ENCODE results near the gene CCM2L.
"Not testable (repeated sequence)": the region's sequence is repeated elsewhere in the genome, so short reads cannot be mapped to it uniquely, and the experiment has no call there.

CCM2L gene

DNA sequence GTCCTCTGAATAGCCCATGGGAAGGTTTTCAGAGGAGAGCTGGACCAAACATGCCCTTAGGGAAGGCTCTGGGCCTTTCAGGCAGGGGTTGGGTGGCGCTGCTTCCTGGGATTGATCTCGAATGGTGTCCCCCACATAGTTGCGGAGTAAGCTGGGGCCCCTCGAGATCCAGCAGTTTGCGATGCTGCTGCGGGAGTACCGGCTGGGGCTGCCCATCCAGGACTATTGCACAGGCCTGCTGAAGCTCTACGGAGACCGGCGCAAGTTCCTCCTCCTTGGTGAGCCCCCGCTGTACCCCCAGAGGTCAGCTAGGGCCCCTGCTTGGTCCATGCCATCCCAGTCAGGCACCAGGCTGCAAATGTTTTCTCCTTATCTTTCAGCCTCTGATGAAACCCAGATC, 19.3 kb downstream of the CCM2L start:
- Histone ChIP-seq H3K4me1 (ENCODE audit: insufficient read depth, low read length, severe bottlenecking) (no peaks in the 10 kb centered on the region), H2AFZ (ENCODE audit: low read length) (no peak overlapping the region), H3K36me3 (ENCODE audit: insufficient read depth, low read length) (no peaks in the 10 kb centered on the region), H3K27me3 (ENCODE audit: insufficient read depth, low read length) (peaks cover 6% of the 10 kb centered on the region), H3K9me2 (ENCODE audit: low read depth, low read length) (no peaks in the 10 kb centered on the region), H4K20me1 (ENCODE audit: insufficient read depth, low read length) (no peaks in the 10 kb centered on the region), H3K9me3 (ENCODE audit: low read length) (no peaks in the 10 kb centered on the region), H3K27ac (ENCODE audit: low read depth, low read length, poor library complexity, severe bottlenecking) (no peak overlapping the region), H3F3A (ENCODE audit: insufficient read depth, low read length) (no peaks in the 10 kb centered on the region), H3K9ac (ENCODE audit: low read length) (no peak overlapping the region), H3K4me2 (ENCODE audit: low read length) (no peak overlapping the region), H3K4me3 (ENCODE audit: low read depth, low read length, poor library complexity, severe bottlenecking) (no peak overlapping the region), H3K79me2 (ENCODE audit: insufficient read depth, low read length) (no peaks in the 10 kb centered on the region)
- TF ChIP-seq CTCF (IDR thresholded peaks at IDR 0.05; ENCODE audit: low read length) (no peak), EZH2 (IDR thresholded peaks at IDR 0.05; ENCODE audit: borderline replicate concordance, low read length) (no peak)

DNA sequence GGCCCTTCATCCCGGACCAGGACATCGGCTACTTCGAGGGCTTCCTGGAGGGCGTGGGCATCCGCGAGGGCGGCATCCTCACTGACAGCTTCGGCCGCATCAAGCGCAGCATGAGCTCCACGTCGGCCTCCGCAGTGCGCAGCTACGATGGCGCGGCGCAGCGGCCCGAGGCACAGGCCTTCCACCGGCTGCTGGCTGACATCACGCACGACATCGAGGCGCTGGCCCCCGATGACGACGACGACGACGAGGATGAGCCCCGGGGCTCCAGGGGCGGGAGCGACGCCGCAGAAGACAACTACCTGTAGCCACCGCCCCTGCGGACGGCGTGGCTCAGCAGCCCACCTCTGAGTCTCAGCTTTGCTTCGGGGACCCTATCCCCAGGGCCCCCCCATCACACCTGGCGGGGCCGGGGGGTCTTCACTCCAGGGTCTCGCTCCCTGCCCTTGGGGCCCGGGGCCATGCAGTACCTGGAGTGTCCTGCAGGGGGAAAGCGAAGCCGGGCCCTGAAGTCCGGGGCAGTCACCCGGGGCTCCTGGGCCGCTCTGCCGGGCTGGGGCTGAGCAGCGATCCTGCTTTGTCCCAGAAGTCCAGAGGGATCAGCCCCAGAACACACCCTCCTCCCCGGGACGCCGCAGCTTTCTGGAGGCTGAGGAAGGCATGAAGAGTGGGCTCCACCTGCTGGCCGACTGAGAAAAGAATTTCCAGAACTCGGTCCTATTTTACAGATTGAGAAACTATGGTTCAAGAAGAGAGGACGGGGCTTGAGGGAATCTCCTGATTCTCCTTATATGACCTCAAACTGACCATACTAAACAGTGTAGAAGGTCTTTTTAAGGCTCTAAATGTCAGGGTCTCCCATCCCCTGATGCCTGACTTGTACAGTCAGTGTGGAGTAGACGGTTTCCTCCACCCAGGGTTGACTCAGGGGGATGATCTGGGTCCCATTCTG, 21.0 kb downstream of the CCM2L start:
- Histone ChIP-seq H3K4me3 (ENCODE audit: low read depth, low read length, poor library complexity, severe bottlenecking) (no peak overlapping the region), H3K27ac (ENCODE audit: low read depth, low read length, poor library complexity, severe bottlenecking) (no peak overlapping the region)

GRCh38 chr20:32033316-32033715, 23.1 kb downstream of the CCM2L start:
- Histone ChIP-seq H3K9ac (ENCODE audit: low read length) (no peak overlapping the region), H3K4me1 (ENCODE audit: insufficient read depth, low read length, severe bottlenecking) (no peaks in the 10 kb centered on the region), H3K9me2 (ENCODE audit: low read depth, low read length) (no peaks in the 10 kb centered on the region), H3F3A (ENCODE audit: insufficient read depth, low read length) (no peaks in the 10 kb centered on the region), H3K4me3 (ENCODE audit: low read depth, low read length, poor library complexity, severe bottlenecking) (no peak overlapping the region), H3K79me2 (ENCODE audit: insufficient read depth, low read length) (no peaks in the 10 kb centered on the region), H2AFZ (ENCODE audit: low read length) (no peak overlapping the region), H4K20me1 (ENCODE audit: insufficient read depth, low read length) (no peaks in the 10 kb centered on the region), H3K36me3 (ENCODE audit: insufficient read depth, low read length) (no peaks in the 10 kb centered on the region), H3K27ac (ENCODE audit: low read depth, low read length, poor library complexity, severe bottlenecking) (no peak overlapping the region), H3K9me3 (ENCODE audit: low read length) (no peaks in the 10 kb centered on the region), H3K27me3 (ENCODE audit: insufficient read depth, low read length) (peaks cover 6% of the 10 kb centered on the region), H3K4me2 (ENCODE audit: low read length) (no peak overlapping the region)
- no peak for TF ChIP-seq EZH2 (IDR thresholded peaks at IDR 0.05; ENCODE audit: borderline replicate concordance, low read length)

More for the DNA sequence above, 21.0 kb downstream of the CCM2L start:
- Histone ChIP-seq H3K36me3 (ENCODE audit: insufficient read depth, low read length) (no peaks in the 10 kb centered on the region), H3K9me2 (ENCODE audit: low read depth, low read length) (no peaks in the 10 kb centered on the region), H3K9me3 (ENCODE audit: low read length) (no peaks in the 10 kb centered on the region), H3K4me1 (ENCODE audit: insufficient read depth, low read length, severe bottlenecking) (no peaks in the 10 kb centered on the region), H3K79me2 (ENCODE audit: insufficient read depth, low read length) (no peaks in the 10 kb centered on the region), H4K20me1 (ENCODE audit: insufficient read depth, low read length) (no peaks in the 10 kb centered on the region), H2AFZ (ENCODE audit: low read length) (no peak overlapping the region), H3F3A (ENCODE audit: insufficient read depth, low read length) (no peaks in the 10 kb centered on the region), H3K4me2 (ENCODE audit: low read length) (peak overlapping the region; percentile 53; the same call in 1 of the 2 replicates), H3K27me3 (ENCODE audit: insufficient read depth, low read length) (peaks cover 6% of the 10 kb centered on the region), H3K9ac (ENCODE audit: low read length) (no peak overlapping the region)
- peak; percentile 99 for TF ChIP-seq CTCF (IDR thresholded peaks at IDR 0.05; ENCODE audit: low read length)
- no peak for TF ChIP-seq EZH2 (IDR thresholded peaks at IDR 0.05; ENCODE audit: borderline replicate concordance, low read length)

DNA sequence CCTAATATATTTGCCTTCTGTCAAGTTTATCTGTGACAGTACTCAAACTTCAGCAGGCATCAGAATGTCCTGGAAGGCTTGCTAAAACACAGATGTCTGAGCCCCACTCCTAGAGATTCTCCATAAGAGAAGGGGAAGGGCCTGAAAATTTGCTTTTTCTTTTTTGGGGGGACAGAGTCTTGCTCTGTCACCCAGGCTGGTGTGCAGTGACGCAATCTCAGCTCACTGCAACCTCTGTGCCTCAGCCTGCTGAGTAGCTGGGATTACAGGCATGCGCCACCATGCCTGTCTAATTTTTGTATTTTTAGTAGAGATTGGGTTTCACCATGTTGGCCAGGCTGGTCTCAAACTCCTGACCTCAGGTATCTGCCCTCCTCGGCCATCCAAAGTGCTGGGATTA, 23.5 kb downstream of the CCM2L start:
- not testable (repeated sequence) for H2AFZ ChIP-seq (ENCODE audit: low read length); H3K4me2 ChIP-seq (ENCODE audit: low read length); H4K20me1 ChIP-seq (ENCODE audit: insufficient read depth, low read length); H3K9ac ChIP-seq (ENCODE audit: low read length); H3K79me2 ChIP-seq (ENCODE audit: insufficient read depth, low read length); H3K9me2 ChIP-seq (ENCODE audit: low read depth, low read length); H3K4me3 ChIP-seq (ENCODE audit: low read depth, low read length, poor library complexity, severe bottlenecking); H3K9me3 ChIP-seq (ENCODE audit: low read length); H3F3A ChIP-seq (ENCODE audit: insufficient read depth, low read length); H3K27me3 ChIP-seq (ENCODE audit: insufficient read depth, low read length); H3K4me1 ChIP-seq (ENCODE audit: insufficient read depth, low read length, severe bottlenecking); H3K27ac ChIP-seq (ENCODE audit: low read depth, low read length, poor library complexity, severe bottlenecking); H3K36me3 ChIP-seq (ENCODE audit: insufficient read depth, low read length)

Data from OCI-LY1 (cell line).